COLO668 (cell line): ENCODE measurements around the gene ACOX1.
"Not testable (repeated sequence)": the region's sequence is repeated elsewhere in the genome, so short reads cannot be mapped to it uniquely, and the experiment has no call there.

Source experiments
- DNase-seq: peaks from one replicate; lab custom pipeline; 2025; ENCODE audit not compliant: unreplicated experiment; lab: John Stamatoyannopoulos, UW

ACOX1 gene

GRCh38 chr17:75983501-75984181, 4.7 kb upstream of the ACOX1 start:
- no peak for DNase-seq

- DNase-seq = no peak
These were observed 2.2 kb upstream of the ACOX1 start for GRCh38 chr17:75981019-75981615.

- DNase-seq = no peak
These were observed 1.4 kb upstream of the ACOX1 start for GRCh38 chr17:75980188-75981018.

GRCh38 chr17:75979705-75980187, 780 bp upstream of the ACOX1 start:
- DNase-seq = no peak

GRCh38 chr17:75976175-75976848, 2.7 kb downstream of the ACOX1 start:
- DNase-seq = no peak

GRCh38 chr17:75975757-75976174, 3.2 kb downstream of the ACOX1 start:
- no peak for DNase-seq

- not testable (repeated sequence) for DNase-seq
These were observed 3.8 kb downstream of the ACOX1 start for GRCh38 chr17:75975187-75975586.

GRCh38 chr17:75970626-75971025, 8.3 kb downstream of the ACOX1 start:
- DNase-seq = no peak

GRCh38 chr17:75970011-75970523, 8.9 kb downstream of the ACOX1 start:
- no peak for DNase-seq

GRCh38 chr17:75969044-75969443, 9.9 kb downstream of the ACOX1 start:
- not testable (repeated sequence) for DNase-seq

GRCh38 chr17:75965468-75965867, 13.5 kb downstream of the ACOX1 start:
- DNase-seq = no peak

GRCh38 chr17:75959839-75960511, 19.0 kb downstream of the ACOX1 start:
- DNase-seq = no peak

GRCh38 chr17:75959051-75959838, 19.7 kb downstream of the ACOX1 start:
- no peak for DNase-seq

GRCh38 chr17:75950855-75951554, 28.0 kb downstream of the ACOX1 start:
- DNase-seq = no peak

- DNase-seq = no peak
These were observed 28.5 kb downstream of the ACOX1 start for GRCh38 chr17:75950421-75950820.

- DNase-seq = no peak
These were observed 33.8 kb downstream of the ACOX1 start for GRCh38 chr17:75945211-75945610.

GRCh38 chr17:75943491-75943890, 35.5 kb downstream of the ACOX1 start:
- DNase-seq = no peak

GRCh38 chr17:75942473-75942872, 36.5 kb downstream of the ACOX1 start:
- no peak for DNase-seq

GRCh38 chr17:75941442-75941819, 37.5 kb downstream of the ACOX1 start:
- DNase-seq = no peak
